HG03460 (cell line): Measurements from ENCODE around the gene PHB1.
A peak's percentile ranks its signal among the peaks of the same experiment; 100 is the strongest.
"Not testable (repeated sequence)": the region's sequence is repeated elsewhere in the genome, so short reads cannot be mapped to it uniquely, and the experiment has no call there.

ENCODE experiments used
- ATAC-seq: cut with Tn5 transposase; IDR thresholded peaks from one replicate; pipeline ENCODE4 v1.9.1; 2021; ENCODE audit not compliant: unreplicated experiment

The PHB1 gene

DNA sequence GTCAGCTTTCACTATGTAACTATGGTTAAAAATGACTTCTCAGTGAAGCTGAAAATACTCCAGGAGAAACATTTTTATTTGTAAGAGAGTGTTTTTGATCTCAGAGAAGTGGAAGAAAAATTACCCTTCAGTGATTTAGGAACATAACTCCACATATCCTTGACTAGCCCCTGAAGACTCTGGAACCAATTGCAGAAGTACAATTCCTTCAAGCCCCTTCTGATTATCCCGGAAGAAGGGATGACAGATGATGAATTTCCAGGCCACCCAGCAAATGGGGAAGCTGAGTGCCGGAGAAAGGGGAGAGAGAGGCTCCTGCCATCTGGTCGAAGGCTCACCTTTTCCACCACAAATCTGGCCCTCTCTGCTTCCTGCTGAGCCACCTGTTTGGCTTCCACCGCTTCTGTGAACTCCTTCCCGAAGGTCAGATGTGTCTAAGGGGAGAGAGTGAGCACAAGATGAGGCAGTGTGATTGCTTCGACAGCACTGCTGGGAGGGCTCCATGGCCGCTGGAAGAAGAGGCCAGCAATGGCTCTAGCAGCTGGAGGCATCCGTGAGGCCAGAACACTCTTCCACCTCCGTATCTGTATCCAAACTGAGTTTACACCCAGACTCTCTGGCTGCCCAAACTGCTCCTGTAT is 8.1 kb downstream of the PHB1 start:
- ATAC-seq, result no peak

DNA sequence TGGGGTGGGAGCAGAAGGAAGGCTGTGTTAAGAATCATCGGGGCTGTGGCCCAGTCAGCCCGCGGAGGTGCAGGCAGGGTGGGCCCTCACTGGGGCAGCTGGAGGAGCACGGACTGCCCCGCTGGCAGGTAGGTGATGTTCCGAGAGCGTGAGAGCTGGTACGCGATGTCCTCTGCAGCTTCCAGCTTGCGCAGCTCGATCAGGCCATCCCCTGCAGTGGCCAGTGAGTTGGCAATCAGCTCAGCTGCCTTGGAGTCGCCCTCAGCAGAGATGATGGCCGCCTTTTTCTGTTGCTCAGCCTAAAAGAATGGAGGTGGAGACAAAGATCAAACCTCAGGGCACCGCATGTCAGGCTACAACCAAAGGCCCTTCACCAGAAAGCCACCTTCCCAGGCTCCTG is 9.8 kb downstream of the PHB1 start:
- ATAC-seq, result no peak

DNA sequence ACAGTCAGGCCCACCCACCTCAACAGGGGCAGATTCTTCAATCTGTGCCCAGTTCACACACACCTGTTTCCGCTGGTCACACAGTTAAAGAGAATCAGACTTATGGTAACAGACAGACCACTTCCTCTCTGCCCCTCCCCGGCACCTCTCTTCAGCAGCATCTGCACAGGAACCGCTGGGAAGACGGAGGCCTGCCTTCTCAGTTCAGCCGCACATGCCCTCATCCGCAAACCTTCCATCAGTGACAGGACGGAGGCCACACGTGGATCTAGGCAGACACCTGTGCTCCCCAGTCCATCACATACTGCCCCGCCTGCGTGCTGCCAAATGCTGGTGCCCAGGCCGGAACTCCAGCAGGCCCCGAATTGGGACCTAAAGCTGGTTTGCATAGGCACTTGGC is 10.3 kb downstream of the PHB1 start:
- no peak for ATAC-seq

DNA sequence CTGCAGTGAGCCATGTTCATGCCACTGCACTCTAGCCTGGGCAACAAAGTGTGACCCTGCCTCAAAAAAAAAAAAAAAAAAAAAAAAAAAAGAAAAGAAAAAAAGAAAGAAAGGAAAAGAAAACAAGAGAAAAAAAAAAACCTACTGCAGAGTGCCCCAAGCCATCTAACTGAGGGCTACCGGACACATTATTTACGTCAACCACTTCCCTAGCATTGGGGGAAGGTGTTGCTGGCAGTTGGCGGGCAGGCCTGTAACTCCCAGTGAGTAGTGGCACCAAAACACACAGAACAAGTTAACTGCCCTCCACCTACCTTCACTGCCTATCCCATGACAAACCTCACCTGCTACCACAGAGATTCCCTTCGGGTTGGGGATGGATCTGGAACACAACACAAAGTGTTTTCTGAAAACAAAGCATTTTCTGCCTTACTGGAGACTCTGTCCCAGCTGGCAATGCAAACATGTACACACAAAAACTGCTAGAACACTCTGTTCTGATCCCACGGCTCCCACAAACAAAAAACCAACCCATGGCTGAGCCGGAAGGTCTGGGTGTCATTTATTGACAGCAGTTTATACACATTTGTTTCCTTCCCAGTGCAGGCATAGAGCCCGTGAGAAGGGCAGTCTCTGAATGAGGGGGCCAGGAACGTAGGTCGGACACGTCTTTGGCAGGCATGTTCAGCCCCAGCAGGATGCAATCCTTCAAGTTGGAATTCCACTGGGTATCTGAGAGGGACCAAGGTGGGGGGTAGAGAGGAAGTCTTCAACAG is 11.0 kb downstream of the PHB1 start:
- ATAC-seq, result no peak

DNA sequence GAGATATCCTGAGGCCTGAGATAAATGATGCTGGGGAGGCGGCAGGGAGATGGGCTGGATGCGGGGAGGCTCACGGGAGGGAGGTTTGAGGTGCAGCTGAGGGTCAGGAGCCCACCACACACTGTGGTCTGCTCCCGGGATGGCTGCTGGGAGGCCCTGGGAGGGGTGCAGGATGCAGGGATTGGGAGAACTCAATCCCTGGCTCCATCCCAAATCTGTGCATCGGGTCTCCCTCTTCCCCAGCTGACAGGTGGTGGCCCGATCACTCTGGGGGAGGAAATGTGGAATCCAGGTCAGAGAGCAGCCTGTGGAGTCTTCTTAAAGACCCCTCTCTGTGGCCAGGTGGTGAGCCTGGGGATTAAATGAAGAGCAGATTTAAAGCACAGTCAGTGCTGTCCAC is 12.0 kb downstream of the PHB1 start:
- ATAC-seq, result no peak

DNA sequence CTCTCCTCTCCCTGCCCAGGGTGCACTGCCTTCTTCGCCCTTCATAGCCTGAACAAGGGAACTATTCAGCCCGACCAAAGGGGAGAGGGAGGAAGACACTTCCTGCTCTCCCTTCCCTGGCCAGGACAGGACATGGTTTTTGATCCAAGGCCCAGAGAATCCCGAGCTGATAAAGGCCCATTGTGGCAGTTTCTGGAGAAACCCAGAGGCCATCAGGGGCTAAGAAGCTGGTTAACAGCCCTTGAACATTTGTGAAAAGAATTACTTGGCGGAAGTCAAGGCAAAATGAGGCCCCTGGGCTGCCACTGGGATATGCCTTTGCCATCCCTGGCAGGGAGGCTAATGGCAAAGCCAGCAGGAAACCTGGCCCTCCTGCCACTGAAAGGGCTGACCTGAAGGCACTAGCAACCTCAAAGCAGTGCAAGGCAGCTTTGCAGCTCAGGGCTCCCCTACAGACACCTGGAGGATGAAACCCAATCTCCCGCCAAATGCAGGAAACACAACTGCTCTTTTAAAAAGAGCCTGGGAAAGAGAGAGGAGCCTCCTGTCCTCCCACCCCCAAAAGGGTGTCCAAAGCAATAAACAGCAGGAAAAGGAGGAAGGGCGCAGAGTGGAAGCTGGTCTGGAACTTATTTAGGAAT is 12.6 kb downstream of the PHB1 start:
- no peak for ATAC-seq

DNA sequence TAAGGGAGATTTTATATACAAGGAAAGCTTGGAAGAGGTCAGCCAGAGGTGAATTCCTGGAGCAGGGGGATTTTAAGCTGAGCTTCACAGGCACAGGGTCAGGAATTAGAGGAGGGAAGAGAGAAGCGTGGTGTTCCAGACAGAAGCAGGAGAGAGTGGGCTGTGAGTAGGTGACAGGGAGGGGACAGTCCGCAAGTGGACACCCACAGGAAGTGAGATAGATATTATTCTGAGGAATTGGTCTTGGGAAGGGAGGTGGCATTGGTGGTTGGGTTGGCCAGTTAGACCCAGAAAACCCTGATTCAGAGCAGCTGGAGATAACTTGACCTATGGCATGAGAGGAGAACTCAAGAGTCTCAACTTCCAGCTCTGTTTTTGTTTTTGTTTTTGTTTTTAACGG is 14.7 kb downstream of the PHB1 start:
- ATAC-seq, result no peak

DNA sequence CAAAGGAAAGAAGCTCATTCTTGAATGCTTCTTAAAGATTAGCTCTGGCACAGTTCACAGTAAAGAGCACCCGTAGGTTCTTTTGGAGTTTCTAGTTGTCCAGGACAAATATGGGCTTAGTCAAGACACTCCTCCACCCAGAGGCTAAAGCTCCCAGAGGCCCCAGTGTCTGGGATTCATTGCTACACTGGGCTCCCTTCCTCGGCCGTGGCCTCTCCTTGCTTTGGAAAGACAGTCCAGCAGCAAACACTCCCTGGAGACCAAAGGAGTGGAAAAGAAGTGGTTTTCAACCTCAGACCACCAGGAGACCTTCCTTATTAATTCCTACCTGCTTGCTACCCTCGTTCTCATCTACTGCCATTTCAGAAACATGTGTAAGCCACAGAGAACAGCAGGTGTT is 17.1 kb downstream of the PHB1 start:
- ATAC-seq, result no peak

DNA sequence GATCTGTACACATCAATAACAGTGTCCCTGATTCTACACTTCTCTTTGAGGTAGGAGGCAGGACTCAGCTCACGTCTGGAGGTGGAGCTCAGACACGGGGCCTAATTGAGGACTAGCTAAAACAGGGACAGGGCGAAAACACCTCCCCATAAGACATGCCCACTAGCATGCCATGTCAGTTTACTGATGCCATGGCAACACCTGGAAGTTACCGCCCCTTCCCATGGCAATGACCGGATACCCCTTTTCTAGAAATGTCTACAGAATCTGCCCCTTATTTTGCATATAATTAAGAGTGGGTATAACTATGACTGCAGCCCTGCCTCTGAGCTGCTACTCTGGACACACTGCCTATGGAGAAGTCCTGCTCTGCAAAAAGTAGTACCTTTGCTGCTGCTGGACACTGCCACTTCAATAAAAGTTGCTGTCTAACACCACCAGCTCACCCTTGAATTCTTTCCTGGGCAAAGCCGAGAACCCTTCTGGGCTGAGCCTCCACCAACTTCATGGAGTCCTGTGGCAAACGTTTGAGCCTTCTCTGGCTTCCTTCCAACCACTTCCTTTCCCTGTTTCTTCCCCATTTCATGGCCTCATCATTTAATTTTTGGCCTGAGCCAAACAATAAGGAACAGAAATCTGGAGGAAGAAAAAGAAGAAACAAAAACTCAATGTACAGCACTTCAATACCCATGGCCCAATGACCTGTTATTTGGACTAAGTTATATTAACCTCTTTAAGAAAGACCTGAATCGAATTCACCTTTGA is 21.0 kb downstream of the PHB1 start:
- no peak for ATAC-seq

DNA sequence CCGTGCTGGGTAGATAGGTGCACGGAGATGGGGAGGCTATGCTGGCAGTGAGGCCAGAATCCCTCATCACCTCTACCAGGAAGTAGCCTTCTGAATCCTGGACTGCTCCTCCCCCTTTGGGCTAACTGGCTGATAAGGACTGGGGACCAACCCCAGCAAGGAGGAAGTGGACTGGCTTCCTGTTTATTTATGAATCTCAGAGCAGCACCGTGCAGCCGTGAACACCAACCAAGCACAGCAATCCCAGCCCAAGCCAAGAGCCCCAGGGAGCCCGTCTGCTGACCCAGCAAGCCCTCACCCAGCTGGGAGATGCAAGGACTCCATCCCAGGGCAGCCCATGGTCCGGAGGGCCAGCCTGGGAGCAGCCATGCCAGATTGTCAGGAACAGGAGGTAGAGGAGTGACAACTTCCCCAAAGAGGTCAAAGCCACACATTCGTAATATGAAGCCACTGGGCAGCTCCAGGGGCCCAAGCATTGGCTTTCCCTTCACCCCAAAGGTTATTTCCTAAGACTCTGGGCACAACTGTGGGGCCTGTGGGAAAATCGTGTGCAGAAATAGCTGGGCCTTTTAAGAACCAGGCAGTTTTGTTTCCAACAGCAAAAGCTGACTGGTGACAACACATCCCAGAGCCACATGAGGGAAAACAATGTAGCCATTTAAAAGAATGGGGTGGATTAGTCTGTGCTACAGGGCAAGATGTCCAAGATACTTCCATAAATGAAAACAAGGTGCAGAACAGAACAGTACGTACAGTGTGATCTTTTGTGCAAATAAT is 23.9 kb downstream of the PHB1 start:
- no peak for ATAC-seq

DNA sequence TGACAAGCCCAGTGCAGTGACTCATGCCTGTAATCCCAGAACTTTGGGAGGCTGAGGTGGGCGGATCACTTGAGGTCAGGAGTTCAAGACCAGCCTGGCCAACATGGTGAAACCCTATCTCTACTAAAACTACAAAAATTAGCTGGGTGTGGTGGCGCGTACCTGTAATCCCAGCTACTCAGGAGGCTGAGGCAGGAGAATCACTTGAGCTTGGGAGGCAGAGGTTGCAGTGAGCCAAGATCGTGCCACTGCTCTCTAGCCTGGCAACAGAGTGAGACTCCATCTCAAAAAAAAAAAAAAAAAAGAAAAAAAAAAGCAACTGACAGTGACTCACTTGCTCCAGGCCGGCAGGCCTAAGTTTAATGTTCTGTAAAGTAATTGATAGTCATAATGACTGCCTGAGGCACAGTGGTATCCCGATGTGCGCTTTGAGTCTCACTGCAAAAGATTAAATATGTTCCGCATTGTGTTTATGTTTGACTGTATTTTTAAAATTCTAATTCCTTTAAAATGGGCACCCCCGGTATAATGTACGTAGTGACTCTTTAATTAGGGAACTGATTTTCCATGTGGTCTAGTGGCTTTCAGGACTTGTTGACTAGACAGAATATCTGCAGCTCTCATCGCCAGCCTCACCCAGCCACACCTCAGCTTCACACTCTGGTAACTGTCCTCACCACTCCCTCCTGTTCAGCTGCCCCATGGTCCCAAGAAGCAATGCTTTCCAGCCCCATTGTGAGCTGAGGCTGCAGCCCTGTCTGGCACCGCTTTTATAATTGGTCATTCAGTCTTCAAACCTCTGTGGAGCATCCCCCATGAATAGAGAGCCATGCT is 25.0 kb downstream of the PHB1 start:
- not testable (repeated sequence) for ATAC-seq

DNA sequence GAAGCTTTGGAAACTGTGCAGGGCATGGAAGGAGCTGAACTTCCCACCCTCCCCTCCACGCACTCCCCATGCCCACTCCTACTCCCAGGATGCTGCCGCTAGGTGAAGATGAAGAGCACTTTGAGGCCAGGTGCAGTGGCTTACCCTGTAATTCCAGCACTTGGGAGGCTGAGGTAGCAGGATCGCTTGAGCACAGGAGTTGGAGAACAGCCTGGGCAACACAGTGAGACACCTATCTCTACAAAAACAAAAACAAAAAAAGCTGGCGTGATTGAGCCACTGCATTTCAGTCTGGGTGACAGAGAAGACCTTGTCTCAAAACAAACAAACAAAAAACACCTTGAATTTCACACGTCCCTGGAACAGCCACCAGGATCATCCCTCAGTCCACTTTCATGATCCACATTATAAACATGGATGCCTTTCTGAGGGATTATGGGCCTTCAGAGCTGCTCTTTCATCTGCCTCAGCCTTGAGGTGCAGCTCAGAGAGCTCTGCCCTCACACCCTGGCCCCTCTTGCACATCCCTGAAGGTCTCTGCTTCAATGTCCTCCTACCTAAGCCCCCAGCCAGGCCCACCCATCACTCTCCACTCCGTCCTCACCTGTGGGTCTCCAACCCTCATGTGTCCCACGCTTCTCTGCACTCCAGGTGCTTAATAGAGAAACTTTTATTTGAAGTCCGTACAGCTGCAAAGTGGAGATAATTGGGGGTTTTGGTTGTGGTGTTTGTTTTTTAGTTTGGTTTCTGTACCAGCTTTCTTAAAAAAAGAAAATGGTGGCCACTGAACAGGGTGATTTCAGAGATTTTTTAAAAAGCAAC is 25.8 kb downstream of the PHB1 start:
- ATAC-seq, result no peak

DNA sequence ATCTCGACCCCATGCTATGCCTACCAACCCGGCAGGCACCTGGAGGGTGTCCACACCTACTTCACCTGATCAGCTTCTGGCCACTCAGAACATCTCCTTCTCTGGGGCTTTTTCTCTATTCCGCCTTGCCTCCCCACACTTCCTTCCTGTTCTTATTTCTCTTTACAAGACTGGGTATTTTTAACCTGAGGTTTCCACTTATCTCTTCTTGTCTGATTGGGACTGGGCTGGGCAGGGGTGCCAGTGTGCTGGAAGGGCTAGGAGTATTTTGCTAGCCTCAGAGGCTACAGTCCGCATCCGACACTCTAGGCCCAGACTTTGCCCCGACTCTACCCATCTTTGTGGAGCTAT is 26.4 kb downstream of the PHB1 start:
- peak; percentile 62 for ATAC-seq

DNA sequence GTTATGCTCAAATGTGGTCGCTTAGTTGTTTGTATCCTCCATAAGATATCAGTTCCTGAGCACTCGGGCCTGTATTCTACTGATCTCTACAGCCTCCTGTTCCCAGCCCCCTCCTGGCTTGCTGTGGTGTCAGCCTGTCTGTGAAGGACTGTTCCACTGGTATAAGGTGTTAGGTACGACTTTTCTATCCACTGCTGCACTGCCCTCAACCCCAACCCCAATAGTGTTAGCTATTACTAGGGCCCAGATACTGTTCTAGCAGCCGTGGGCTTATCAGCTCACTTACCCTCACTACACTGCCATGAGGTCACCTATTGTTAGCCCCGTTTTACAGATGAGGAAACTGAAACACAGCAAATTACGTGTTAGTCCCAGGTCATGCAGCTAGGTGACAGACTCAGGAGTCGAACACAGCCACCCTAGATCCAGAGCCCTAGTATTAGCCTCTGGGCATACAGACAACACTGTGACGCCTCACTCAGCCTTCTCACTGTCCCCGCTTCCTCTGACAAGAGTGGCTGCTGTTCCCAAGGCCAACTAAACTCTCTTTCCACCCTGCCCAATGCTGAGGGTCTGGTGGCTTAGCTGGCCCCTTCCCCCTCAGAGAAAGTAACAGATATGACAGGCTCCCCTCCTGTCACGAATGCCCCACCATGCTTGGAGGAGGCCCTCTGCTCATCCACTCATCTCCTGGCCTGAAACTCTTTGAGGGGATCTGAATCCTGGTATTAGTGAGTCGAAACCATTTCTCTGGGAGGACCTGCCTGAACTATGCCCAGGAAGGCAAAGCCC is 27.0 kb downstream of the PHB1 start:
- ATAC-seq, result no peak

DNA sequence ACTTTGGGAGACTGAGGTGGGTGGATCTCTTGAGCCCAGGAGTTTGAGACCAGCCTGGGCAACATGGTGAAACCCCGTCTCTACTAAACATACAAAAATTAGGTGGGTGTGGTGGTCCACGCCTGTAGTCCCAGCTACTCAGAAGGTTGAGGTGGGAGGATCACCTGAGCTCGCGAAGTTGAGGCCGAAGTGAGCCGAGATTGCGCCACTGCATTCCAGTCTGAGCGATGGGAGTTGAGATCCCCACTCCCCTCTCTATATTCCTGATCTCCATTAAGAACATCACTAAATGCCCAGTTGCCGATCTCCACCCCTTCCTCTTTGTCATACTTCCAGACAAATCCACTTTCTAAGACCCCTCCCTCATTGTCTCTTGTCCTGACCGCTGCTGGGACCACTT is 28.3 kb downstream of the PHB1 start:
- ATAC-seq, result no peak

DNA sequence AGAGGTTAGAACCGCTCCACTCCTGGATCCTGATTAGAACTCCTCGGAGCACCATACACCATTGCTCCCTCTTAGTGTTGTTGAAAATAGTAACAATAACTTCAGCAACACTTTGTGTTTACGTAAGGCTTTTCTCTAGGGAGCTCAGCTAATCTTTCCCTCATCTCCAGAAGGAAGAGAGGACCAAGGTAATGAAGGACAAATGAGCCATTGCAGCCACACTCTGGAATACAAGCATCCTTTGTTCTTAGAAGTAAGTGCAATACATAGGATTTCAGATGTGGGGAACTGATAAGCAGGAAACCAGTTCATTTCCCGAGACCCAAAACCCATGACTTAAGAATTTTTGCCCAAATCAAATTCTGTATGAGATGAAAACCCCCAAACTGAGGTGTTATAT is 29.7 kb downstream of the PHB1 start:
- ATAC-seq, result no peak

DNA sequence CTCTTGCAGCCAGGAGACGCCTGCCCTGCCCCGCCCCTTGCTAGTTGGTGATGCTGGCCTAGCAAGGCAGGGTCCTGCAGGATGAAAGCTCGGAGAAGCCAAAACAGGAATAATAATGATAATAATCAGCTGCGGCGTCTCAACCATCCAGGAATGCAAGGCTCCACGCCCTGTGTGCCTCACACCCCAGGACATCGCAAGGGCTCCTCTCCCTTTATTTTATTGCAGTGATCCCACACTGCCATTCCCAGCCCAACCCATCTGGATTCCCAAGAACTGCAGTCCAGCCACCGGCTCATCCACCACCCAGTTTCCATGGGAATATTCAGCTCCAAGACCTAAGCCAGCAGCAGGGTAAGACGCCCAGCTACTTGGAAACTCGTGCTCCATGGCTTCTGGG is 31.6 kb downstream of the PHB1 start:
- no peak for ATAC-seq

DNA sequence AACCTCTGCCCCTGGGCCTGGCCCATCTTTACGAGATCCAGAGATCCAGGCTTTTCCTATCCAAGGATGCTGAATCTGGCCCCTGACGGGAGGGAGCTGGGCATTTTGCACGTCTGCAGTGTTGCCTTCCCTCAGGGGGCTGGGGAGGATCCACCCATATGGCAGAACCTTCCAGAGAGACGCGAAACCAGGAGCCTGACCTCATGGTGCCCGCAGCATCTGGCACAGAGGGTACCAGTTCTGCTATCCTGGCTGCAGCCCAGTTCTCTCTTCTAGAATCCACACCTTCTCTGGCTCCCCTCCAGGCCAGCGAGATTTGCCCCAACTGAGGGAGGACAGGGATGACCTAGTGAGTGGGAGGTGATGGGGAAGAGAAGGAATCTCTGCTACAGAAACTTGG is 32.1 kb downstream of the PHB1 start:
- no peak for ATAC-seq
